CD4-positive, alpha-beta T cell (primary cell): ENCODE results near the gene PRDX6. TPM values are rescaled to one million over a fixed set of nuclear protein-coding genes. Genes with fewer than 3 reads are reported as not detected.

ENCODE experiments used
- ATAC-seq: fragments of 200-7000 bp; cut with Tn5 transposase; one replicate; pipeline ENCODE4 v1.10.0; 2022; ENCODE audit warnings: mild to moderate bottlenecking; ENCODE audit not compliant: poor library complexity
- CTCF ChIA-PET: fragments of 350-600 bp; sonication (Branson Sonifier 250); formaldehyde crosslinking; loops from one replicate; lab custom pipeline; 2021; ENCODE audit warnings: antibody characterized with exemption, inconsistent platforms; lab: Charles Lee
- POLR2A ChIA-PET: fragments of 350-600 bp; sonication (Branson Sonifier 250); formaldehyde crosslinking; loops from one replicate; lab custom pipeline; 2021; ENCODE audit warnings: antibody characterized with exemption, inconsistent platforms; lab: Charles Lee
- DNase-seq, 14 experiments: peaks; one replicate each; pipeline ENCODE4 v3.0.0-alpha.2; 2013 to 2020; ENCODE audit warnings: mixed read lengths in 2 of 14
- H3K27ac ChIP-seq, 2 donors: one replicate each; pipeline versions ENCODE4 v1.5.1 to v1.7.0; 2013; ENCODE audit warnings: low read length in 2 of 2, low read depth in 1 of 2, mild to moderate bottlenecking in 1 of 2
- H3K27me3 ChIP-seq, 2 experiments: 1 replicate in 1 of 2; 2 replicates in 1 of 2; pipeline versions ENCODE4 v1.6.1 to v1.7.0; 2013; ENCODE audit warnings: low read length in 2 of 2, control low read depth in 1 of 2, mild to moderate bottlenecking in 1 of 2, moderate library complexity in 1 of 2; ENCODE audit not compliant: insufficient read depth in 2 of 2, control insufficient read depth in 1 of 2
- H3K36me3 ChIP-seq: one replicate; pipeline ENCODE4 v1.6.1; 2013; ENCODE audit warnings: low read length, control low read depth; ENCODE audit not compliant: insufficient read depth
- H3K4me1 ChIP-seq: one replicate; pipeline ENCODE4 v1.6.1; 2013; ENCODE audit warnings: low read length, control low read depth; ENCODE audit not compliant: insufficient read depth
- H3K4me3 ChIP-seq: one replicate; pipeline ENCODE4 v1.5.1; 2013; ENCODE audit warnings: mild to moderate bottlenecking, low read length, moderate library complexity
- H3K9me3 ChIP-seq, 2 experiments: 1 replicate in 1 of 2; 2 replicates in 1 of 2; pipeline versions ENCODE4 v1.6.1 to v1.7.0; 2013; ENCODE audit warnings: low read length in 2 of 2, mild to moderate bottlenecking in 2 of 2, control low read depth in 1 of 2, moderate library complexity in 1 of 2; ENCODE audit not compliant: control insufficient read depth in 1 of 2, insufficient read depth in 1 of 2
- H3K27ac Mint-ChIP-seq: one replicate; pipeline ENCODE4 v1.8.0; 2020; ENCODE audit warnings: mixed read lengths
- H3K27me3 Mint-ChIP-seq: one replicate; pipeline ENCODE4 v1.8.0; 2021; ENCODE audit warnings: mixed read lengths
- H3K36me3 Mint-ChIP-seq: one replicate; pipeline ENCODE4 v1.8.0; 2021; ENCODE audit warnings: low read depth, mixed read lengths
- H3K4me1 Mint-ChIP-seq: one replicate; pipeline ENCODE4 v1.8.0; 2021; ENCODE audit warnings: low read depth, mixed read lengths
- H3K4me3 Mint-ChIP-seq: one replicate; pipeline ENCODE4 v1.8.0; 2020; ENCODE audit warnings: mild to moderate bottlenecking, mixed read lengths
- H3K9me3 Mint-ChIP-seq: one replicate; pipeline ENCODE4 v1.8.0; 2020; ENCODE audit warnings: mixed read lengths
- CTCF ChIP-seq: fragments of 200-600 bp; IDR thresholded peaks from one replicate; pipeline ENCODE4 v1.8.0; 2022; ENCODE audit warnings: antibody characterized with exemption, mild to moderate bottlenecking
- intact Hi-C, 2 experiments: fragments of 100-400 bp; cut with DNase I in 1 of 2; cut with micrococcal nuclease in 1 of 2; formaldehyde crosslinking; loops; one replicate each; pipeline versions ENCODE4 v1.15.1 to v1.9.0; 2023 to 2025; cut with DNase I, micrococcal nuclease
- total RNA-seq, 174 experiments: library from RNA in 2 of 174; stranded (reverse) in 2 of 174; gene quantifications; one replicate each; pipeline ENCODE4 v1.2.3 and lab custom pipeline; 2021 to 2026

Gene PRDX6
- total RNA-seq, 2 experiments from 2014 or later = 101 to 102 TPM

GRCh38 chr1:173479649-173480048, 2.5 kb downstream of the PRDX6 start:
- Histone ChIP-seq H3K36me3 (peaks cover 34% of the 10 kb centered on the region), H3K4me3 (no peak overlapping the region), H3K27me3 (no peaks in the 10 kb centered on the region), H3K27ac (no peak overlapping the region), H3K4me1 (peaks cover 29% of the 10 kb centered on the region), H3K9me3 (no peaks in the 10 kb centered on the region)
- Mint-ChIP-seq H3K27me3 (no peaks in the 10 kb centered on the region), H3K36me3 (peaks cover 57% of the 10 kb centered on the region), H3K27ac (peak overlapping the region; percentile 82), H3K9me3 (no peaks in the 10 kb centered on the region), H3K4me1 (peaks cover 51% of the 10 kb centered on the region), H3K4me3 (peak overlapping the region; percentile 90)
- intact Hi-C loops = loop anchor here in 1 of 2 experiments (1.0 to 10.0 kb wide), 9 partner anchors 49 to 1635 kb away; partner anchors contain the start of genes DNM3, GAS5, KLHL20 and SUCO
- POLR2A ChIA-PET = no interaction called here
- CTCF ChIA-PET = no interaction called here
- TF ChIP-seq CTCF = no peak
- ATAC-seq (no peak), DNase-seq (no peak)

- Histone ChIP-seq H3K36me3 (peaks cover 48% of the 10 kb centered on the region), H3K4me1 (peaks cover 13% of the 10 kb centered on the region), H3K9me3 (no peaks in the 10 kb centered on the region), H3K27ac (no peak overlapping the region), H3K27me3 (no peaks in the 10 kb centered on the region), H3K4me3 (no peak overlapping the region)
- DNase-seq = no peak
- Mint-ChIP-seq H3K27ac (peak overlapping the region; percentile 13), H3K4me3 (peak overlapping the region; percentile 5), H3K9me3 (no peaks in the 10 kb centered on the region), H3K27me3 (no peaks in the 10 kb centered on the region), H3K4me1 (peaks cover 35% of the 10 kb centered on the region), H3K36me3 (peaks cover 74% of the 10 kb centered on the region)
- ChIA-PET POLR2A (no interaction called here), CTCF (no interaction called here)
- intact Hi-C loops = loop anchor here in 1 of 2 experiments (2.0 to 10.0 kb wide), 3 partner anchors 234 to 1636 kb away; partner anchors contain the start of genes DNM3 and KLHL20
- no peak for TF ChIP-seq CTCF
- no peak for ATAC-seq
These were observed 4.1 kb downstream of the PRDX6 start for GRCh38 chr1:173481195-173481772.

- POLR2A ChIA-PET = no interaction called here
- no peak overlapping the region for H3K4me3 Mint-ChIP-seq
- Histone ChIP-seq H3K36me3 (peaks cover 62% of the 10 kb centered on the region), H3K4me3 (no peak overlapping the region), H3K27ac (no peak overlapping the region), H3K27me3 (no peaks in the 10 kb centered on the region), H3K9me3 (no peaks in the 10 kb centered on the region), H3K4me1 (peaks cover 7% of the 10 kb centered on the region)
- intact Hi-C loops = loop anchor here in 1 of 2 experiments (5.0 to 10.0 kb wide), 2 partner anchors 1520 to 1638 kb away; partner anchors contain the start of gene DNM3
- H3K4me1 Mint-ChIP-seq = peaks cover 29% of the 10 kb centered on the region
- no peak for DNase-seq
- no peaks in the 10 kb centered on the region for H3K27me3 Mint-ChIP-seq
- H3K27ac Mint-ChIP-seq = no peak overlapping the region
- H3K9me3 Mint-ChIP-seq = no peaks in the 10 kb centered on the region
- H3K36me3 Mint-ChIP-seq = peaks cover 83% of the 10 kb centered on the region
- TF ChIP-seq CTCF = no peak
- CTCF ChIA-PET = no interaction called here
- ATAC-seq = no peak
These were observed 5.5 kb downstream of the PRDX6 start for GRCh38 chr1:173482683-173483082.
